ENCODE measurements around the gene LRRC32.

DNA sequence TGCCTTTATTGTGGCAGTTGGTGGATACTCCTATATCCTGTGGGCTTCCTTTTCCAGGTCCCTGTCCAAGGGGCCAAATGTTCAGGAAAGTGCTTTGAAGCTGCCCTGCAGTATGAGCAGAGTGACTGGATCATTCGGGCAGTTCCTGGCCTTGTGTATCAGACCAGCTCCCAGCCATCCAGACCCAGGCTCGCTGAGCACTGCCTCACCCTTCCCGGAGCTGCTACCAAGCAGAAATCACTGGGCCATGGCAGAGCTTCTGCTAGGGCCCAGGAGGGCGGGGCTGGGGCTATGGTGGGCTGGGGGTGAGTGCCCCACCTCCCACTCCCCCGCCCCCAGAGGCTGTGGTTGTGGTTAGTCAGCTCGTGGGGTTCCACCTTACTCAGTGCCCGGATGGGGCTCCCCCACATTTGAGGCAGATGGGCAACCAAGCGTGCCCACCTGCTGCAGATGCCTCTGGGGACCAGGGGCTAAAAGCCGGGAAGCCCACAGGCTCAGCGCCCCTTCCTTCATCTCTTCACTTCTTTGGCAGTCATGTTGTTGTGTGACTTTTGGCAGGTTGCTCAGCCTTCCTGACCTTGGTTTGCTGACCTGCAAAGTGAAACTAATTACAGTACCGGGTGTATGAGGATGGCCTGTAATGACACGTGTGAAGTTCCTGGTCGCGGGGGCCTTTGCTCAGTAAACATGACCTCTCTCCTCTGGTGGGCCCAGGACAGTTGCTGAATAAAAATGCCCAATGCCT, 2.1 kb upstream of the LRRC32 start:
- TF ChIP-seq, protein P1, sequence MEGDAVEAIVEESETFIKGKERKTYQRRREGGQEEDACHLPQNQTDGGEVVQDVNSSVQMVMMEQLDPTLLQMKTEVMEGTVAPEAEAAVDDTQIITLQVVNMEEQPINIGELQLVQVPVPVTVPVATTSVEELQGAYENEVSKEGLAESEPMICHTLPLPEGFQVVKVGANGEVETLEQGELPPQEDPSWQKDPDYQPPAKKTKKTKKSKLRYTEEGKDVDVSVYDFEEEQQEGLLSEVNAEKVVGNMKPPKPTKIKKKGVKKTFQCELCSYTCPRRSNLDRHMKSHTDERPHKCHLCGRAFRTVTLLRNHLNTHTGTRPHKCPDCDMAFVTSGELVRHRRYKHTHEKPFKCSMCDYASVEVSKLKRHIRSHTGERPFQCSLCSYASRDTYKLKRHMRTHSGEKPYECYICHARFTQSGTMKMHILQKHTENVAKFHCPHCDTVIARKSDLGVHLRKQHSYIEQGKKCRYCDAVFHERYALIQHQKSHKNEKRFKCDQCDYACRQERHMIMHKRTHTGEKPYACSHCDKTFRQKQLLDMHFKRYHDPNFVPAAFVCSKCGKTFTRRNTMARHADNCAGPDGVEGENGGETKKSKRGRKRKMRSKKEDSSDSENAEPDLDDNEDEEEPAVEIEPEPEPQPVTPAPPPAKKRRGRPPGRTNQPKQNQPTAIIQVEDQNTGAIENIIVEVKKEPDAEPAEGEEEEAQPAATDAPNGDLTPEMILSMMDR (IDR thresholded peaks at IDR 0.05), result no peak
- TF ChIP-seq POLR2A (IDR thresholded peaks at IDR 0.05), result no peak

All from vagina (tissue), 2 donors.